Lung microvascular endothelial cell (primary cell): Measurements from ENCODE around the gene ZFP36. TPM values are rescaled to one million over a fixed set of nuclear protein-coding genes. Genes with fewer than 3 reads are reported as not detected.

Experiments
- DNase-seq, 2 donors: peaks; one replicate each; pipeline versions ENCODE4 v3.0.0 to v3.0.0-alpha.2; 2010; ENCODE audit warnings: low read depth in 2 of 2
- total RNA-seq: library from RNA; depleted of rRNA; stranded (reverse); fragments of >200 nt; gene quantifications from 2 replicates; pipeline ENCODE4 v1.2.1, GENCODE V29; 2014

ZFP36 gene
- total RNA-seq, 1 donor from 2014 or later = 4.0 TPM

DNA sequence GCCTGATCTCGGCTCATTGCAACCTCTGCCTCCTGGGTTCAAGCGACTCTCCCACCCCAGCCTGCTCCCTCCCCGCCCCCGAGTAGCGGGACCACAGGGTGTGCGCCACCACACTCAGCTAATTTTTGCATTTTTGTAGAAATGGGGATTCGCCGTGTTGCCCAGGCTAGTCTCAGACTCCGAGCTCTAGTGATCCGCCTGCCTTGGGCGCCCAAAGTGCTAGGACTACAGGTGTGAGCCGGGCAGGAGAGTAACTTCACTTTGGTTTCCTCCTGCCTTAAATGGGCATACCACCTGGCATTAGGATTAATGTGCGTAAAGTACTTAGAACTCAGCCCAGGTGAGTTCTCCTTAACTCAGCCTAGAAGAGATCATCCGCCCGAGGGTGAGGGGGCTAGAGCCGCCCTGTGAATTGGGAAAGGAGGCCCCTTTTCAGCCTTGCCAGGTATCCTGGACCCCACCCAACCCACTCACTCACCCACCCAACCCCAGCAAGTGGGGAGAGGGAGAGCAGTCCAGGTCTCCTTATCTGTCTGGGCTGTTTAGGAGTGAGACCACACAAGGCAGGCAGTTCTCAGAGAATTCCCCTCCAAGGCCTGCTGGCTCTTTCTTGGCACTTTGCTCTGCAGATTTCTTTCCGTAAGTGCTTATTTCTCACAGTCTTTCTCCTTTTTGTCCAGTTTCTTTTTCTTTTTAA lies 1.2 kb upstream of the ZFP36 start:
- DNase-seq = no peak

DNA sequence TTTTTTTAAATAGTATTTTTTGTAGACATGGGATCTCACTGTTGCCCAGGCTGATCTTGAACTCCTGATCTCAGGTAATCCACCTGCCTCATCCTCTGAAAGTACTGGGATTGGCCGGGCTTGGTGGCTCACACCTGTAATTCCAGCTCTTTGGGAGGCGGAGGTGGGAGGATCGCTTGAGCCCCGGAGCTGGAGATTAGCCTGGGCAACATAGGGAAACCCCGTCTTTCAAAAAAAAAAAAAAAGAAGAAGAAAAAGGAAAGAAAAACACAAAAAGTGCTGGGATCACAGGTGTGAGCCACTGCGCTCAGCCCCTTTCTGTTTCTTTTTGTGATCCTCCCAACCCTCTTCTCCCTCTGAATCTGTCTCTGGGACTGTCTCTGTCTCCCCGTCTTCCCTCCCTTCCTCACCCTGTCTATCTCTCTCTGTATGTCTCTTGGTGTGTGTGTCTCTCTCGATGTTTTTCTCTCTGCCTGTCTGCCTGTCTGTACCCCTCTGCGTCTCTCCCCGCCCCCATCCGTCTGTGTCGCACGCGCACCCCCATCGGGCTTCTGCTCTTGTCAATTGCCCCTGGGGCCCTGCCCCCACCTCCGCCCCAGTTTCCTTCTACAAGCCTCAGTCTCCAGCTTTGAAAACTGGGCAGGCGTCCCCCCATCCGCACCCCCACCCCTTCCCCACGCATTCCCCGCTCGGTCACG lies 540 bp upstream of the ZFP36 start:
- DNase-seq = no peak

DNA sequence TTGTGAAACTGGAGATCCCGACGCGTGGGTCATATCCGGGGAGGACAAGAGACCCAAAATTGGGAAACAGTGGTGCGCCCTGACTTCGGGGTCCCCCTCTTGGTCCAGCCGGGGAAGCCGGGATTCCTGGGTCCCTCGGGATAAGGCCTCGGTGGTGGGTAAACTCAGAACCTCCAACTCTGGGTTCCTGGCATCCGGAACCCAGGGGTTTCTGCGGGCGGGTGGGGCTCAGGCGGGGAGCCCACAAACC lies 688 bp downstream of the ZFP36 start:
- DNase-seq = no peak

DNA sequence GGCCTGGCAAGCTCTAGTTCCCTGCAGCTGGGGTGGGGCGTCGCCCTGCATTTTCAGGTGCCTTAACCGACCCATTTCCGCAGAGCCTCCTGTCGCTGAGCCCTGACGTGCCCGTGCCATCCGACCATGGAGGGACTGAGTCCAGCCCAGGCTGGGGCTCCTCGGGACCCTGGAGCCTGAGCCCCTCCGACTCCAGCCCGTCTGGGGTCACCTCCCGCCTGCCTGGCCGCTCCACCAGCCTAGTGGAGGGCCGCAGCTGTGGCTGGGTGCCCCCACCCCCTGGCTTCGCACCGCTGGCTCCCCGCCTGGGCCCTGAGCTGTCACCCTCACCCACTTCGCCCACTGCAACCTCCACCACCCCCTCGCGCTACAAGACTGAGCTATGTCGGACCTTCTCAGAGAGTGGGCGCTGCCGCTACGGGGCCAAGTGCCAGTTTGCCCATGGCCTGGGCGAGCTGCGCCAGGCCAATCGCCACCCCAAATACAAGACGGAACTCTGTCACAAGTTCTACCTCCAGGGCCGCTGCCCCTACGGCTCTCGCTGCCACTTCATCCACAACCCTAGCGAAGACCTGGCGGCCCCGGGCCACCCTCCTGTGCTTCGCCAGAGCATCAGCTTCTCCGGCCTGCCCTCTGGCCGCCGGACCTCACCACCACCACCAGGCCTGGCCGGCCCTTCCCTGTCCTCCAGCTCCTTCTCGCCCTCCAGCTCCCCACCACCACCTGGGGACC lies 1.2 kb downstream of the ZFP36 start:
- DNase-seq = peak; percentile 36 to 41

DNA sequence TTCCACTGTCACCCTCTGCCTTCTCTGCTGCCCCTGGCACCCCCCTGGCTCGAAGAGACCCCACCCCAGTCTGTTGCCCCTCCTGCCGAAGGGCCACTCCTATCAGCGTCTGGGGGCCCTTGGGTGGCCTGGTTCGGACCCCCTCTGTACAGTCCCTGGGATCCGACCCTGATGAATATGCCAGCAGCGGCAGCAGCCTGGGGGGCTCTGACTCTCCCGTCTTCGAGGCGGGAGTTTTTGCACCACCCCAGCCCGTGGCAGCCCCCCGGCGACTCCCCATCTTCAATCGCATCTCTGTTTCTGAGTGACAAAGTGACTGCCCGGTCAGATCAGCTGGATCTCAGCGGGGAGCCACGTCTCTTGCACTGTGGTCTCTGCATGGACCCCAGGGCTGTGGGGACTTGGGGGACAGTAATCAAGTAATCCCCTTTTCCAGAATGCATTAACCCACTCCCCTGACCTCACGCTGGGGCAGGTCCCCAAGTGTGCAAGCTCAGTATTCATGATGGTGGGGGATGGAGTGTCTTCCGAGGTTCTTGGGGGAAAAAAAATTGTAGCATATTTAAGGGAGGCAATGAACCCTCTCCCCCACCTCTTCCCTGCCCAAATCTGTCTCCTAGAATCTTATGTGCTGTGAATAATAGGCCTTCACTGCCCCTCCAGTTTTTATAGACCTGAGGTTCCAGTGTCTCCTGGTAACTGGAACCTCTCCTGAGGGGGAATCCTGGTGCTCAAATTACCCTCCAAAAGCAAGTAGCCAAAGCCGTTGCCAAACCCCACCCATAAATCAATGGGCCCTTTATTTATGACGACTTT lies 2.0 kb downstream of the ZFP36 start:
- peak; percentile 44 to 69 for DNase-seq

DNA sequence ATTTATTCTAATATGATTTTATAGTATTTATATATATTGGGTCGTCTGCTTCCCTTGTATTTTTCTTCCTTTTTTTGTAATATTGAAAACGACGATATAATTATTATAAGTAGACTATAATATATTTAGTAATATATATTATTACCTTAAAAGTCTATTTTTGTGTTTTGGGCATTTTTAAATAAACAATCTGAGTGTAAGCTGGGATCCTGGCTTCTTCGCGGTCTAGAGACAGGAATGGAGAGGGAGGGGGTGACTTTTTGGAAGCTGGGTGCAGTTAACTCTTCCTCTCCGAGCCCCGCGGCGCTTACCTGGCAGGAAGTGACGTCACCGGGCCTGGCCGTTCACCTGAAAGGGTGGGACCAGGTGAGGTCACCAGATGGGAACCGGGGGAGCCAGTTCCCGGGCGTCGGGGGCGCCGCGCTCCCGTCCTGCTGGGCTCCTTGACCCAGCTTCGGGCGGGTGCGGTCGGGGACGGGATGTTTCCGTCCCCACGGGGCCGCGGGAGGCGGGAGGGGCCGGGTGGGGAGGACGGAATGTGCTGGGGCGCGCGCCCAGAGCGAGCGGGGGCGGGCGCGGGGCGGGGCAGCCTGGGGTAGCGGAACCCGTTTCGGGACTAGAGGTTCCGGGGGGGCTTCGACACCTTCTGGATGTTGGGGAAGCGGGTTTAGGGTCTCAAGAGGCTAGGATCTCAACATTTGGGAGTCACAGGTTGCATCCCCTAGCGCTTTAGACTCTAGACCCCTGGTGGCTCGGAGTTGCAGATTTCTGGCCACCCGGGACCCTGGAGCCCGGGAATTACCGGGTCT lies 2.8 kb downstream of the ZFP36 start:
- peak; percentile 80 to 90 for DNase-seq

DNA sequence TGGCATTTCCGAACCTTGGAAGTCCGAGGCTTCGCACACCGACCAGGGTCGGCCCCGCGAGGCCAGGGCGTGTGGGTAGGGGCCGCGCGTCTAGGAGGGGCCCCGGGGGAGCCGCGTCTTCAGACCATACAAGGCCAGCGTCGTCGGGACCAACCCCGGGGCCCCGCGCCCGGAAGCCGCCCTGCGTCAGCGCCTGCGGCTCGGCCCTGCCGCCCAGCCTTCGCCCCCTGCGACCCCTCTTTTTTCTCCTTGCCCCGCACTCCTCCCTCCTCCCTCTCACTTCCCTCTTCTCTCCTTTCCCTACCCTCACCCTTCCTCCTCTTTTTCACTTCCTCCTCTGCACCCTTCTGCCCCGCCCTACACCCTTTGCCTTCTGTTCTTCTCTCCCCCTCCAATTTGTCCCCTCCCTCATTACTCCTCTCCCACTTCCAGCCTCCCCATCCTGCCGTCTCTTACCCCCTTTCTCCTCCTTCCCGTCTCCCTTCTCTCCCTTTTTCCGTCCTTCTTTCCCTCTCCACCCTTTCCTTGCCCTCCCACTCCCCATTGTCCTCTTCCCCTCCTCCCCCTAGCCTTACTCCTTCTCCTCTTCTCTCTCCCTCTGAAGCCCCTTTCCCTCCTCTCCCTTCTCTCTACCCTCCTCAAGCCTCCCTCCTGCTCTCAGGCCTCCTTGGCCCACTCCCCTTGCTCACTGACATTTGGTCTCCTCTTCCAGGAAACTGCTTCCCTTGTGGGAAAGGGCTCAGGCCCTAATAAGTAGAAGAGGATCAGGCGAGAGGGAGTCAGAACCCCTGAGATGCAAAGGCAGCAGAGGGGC lies 3.6 kb downstream of the ZFP36 start:
- DNase-seq = no peak

DNA sequence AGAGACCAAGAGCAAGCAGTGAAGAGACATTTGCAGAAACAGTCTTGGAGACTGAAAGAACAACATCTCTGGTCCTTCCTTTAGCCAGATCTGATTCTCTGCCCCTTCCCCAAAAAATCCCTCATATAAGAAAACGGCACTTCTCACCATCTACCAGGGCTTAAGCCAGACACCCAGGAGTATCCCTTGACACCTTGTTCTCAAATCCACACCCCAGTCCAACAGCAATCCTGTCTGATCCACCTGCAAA lies 4.1 kb downstream of the ZFP36 start:
- no peak for DNase-seq

DNA sequence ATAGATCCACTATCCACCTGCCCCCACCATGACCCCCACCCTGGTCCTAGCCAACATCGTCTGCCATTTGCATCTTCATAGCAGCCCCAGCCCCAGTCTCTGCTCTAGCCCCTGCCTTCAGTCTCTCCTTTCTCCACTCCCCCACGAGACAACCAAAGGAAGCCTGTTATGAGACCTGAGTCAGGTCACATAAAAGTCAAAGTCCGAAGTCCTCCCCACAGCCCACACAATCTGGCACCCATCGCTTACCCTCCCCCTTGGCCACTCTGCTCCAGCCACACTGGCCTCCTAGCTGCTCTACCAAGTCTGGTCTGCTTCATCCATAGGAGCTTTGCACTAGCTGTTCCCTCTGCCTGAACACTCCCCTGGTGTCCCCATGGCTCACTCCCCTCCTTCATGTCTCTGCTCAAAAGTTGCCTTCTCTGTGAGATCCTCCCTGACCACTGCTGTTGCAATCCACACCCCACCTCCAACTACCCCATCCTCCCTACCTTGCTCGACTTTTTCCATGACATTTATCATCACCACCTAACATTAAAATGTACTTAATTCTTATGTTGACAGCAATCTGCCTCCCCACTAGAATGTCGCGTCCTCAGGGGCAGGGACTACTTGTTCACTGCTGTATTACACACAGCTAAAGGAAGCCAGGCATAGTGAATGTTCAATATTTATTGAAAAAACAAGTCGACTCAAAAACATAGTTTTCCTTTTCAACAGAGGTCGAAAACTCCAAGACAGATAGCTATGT lies 4.6 kb downstream of the ZFP36 start:
- peak; percentile 50 to 76 for DNase-seq

DNA sequence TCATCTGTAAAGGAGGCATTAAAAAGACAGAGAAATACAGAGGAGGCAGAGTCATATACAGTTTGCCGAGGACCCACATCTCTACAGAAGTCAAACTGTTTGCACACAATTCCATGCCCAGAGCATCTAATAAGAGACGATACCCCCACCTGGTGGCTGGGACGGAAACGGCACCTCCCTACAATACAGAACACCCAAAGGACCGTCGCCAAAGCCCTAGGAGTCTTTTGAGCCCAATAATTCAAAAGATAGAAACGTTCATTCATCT lies 5.1 kb downstream of the ZFP36 start:
- peak; percentile 92 to 94 for DNase-seq

DNA sequence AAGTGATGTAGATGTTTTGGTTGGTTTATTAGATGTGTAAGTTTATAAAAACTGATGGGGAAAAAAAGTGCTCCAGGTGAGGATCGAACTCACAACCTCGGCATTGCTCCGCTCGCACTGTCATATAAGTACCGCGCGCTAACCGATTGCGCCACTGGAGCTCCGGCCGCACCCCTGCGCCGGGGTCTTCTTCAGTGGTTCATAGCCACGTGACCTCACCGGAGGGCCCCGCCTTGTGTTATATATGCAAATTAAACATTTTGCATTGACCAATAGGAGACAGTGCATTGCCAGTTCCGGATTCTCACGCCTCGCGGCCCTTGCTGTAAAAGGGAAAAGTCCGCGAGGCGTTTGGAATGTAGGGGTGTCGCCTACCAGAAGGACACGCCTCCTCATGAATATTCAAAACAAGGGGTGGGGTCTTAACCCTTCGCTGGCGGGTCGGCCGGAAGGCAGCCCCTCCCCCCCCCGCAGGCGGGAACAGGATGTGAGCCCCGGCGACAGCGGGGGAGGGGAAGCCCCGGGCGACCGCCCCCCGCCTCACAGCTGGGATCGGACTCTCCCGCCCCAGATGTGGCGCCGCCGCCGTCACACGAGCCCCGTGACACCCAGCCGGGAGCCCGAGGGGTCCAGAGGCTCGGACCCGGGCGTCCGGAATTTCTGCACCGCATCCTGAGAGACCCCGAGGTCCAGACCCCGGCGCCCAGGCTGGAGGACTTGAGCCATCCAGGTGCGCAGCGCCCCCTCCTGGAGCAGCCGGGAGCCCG lies 5.6 kb downstream of the ZFP36 start, which contains the start of gene PLEKHG2:
Gene PLEKHG2, plus strand, starts transcription at position 570 of the 767 bp plus-strand sequence. CDS start 1,418 bp downstream, outside the sequence.
- DNase-seq = peak; percentile 100

DNA sequence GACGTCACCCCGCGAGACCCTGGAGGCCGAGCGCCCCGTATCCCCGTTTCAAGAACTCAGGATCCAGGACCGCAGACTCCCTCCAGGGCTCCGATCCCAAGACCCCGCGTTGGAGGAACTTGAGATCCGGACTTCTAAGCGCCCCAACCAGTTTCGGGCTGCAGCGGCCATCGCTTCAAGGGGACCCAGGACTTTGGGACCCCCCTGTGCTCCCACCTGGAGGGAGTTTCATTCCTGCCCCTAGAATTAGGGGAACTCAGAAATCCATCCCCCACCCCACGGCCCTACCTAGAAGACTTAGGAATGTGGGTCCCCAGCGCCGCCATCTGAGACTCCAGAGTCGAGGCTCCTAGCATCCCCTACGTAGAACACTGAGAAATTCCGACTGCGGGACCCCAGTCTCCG lies 6.2 kb downstream of the ZFP36 start:
- no peak for DNase-seq

DNA sequence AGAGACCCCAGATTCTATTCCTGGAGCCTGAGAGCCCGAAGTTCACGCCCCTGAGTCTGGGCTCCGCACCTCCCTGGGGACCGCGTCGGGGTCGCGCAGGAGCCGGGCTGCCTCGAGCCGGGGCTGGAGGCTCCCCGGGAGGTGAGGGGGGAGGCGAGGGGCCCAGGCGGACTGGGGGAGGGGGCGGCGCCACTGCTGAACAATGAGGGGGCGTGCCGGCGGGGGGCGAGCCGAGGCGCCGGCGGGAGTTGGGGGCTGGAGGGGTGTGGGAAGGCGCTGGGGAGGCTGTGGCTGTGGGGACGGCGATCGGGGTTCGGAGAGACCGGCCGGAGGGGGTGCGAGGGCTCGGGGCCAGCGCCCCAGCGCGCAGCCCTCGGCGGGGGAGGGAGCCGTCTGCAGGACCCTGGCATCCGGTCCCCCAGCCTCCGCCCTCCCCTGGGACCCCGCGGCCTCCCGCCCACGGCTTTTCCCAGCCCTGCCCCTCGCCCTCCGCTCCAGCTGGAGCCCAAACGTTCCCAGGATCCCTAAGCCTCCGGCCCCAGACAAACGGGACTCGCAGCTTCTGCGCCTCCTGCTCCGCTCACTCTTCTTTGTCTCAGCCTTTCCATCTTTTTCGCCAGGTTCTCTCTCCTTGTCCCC lies 6.7 kb downstream of the ZFP36 start:
- peak; percentile 69 to 74 for DNase-seq

DNA sequence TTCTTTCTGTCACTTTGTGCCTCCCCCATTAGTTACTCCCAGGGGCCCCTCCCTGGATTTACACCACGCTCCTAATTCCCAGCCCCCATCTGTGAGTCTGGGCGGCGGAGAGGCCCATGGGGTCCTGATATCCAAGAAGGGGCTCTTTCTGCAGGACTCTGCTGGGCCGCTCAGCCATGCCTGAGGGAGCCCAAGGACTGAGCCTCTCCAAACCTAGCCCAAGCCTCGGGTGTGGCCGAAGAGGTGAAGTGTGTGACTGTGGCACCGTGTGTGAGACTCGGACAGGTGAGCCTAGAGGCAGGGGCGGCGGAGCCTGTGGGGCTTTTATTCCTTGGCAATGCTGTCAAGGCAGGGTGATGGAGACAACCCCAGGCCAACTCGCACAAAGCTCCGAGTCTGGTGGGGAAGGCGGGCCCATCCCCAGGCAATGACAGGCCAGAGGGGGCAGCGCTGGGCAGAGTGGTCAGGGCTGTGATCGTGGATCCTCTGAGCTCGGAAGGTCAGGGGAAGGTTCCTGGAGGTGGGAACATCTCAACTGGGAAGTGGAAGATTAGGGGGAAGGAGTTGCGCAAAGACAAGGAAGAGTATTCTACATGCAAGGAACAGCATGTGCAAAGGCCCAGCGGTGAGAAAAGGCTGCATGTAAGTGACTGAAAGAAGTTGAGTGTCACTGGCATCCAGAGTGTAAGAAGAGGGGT lies 7.4 kb downstream of the ZFP36 start:
- DNase-seq = peak; percentile 62 to 67

DNA sequence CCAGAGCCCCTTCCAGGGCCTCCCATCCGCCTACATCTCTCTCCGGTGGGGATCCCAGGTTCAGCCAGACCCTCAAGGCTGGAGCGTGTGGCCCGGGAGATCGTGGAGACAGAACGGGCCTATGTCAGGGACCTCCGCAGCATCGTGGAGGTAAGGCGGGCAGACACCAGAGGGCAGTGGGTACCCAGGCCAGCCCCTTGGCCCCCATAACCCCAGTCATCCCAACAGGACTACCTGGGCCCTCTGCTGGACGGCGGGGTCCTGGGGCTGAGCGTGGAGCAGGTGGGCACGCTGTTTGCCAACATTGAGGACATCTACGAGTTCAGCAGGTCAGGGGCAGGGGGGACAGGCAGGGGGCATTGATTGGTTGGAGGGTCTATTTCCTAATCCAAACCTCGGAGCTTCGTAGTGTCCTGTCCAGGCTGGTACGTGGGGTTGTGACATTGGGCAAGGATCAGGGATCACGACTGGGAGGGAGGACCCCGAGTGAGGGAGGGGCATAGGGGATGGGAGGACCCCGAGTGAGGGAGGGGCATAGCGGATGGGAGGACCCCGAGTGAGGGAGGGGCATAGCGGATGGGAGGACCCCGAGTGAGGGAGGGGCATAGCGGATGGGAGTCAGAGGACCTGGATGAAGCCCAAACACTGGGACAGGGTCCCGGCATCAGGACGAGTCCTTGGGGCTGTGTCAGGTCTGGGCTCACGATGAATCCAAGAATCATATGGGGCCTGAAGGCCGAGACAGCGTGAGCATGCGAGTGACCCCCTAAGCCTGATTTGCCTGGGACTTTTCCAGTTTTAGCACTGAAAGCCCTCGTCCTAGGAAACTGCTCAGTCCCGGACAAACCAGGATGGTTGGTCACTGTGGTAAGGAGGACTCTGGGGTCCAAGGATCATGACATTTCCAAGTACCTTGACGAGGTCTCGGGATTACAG lies 8.7 kb downstream of the ZFP36 start:
- no peak for DNase-seq

DNA sequence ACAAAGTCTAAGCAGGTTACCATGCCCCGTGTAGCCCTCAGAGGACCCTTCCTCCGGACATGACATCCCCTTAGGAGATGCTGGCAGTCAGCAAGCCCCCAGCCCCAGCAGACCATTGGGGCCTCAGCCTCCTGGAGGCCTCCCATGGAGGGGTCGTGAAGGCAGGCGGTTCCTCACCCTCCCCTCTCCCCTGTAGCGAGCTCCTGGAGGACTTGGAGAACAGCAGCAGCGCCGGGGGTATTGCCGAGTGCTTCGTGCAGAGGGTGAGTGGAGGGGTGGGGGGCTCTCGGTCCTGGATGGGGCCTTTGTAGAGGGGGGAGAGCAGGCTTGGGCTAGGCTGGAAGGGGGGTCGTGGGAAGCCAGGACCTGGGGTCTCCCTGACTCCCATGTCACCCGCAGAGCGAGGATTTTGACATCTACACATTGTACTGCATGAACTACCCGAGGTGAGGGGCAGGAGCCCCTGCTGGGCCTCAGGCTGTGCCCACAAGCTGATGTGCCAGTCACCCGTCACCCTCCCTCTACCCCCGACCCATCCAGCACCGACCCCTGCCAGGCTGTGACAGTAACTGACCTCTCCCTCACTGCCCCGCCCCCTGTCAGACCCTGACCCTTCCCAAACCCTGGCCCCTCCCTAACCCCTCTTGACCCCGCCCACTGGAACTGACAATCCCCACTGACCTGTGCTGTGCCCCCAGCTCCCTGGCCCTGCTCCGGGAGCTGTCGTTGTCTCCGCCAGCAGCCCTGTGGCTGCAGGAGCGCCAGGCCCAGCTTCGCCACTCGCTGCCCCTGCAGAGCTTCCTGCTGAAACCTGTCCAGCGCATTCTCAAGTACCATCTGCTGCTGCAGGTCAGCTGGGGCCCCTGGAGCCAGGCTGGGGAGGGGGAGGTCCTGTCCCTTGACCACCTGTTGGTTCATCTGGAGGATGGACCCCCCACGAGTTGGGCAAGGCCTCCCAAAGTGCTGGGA lies 9.8 kb downstream of the ZFP36 start:
- DNase-seq = no peak
